ENCODE data around the gene INPP5B.

DNA sequence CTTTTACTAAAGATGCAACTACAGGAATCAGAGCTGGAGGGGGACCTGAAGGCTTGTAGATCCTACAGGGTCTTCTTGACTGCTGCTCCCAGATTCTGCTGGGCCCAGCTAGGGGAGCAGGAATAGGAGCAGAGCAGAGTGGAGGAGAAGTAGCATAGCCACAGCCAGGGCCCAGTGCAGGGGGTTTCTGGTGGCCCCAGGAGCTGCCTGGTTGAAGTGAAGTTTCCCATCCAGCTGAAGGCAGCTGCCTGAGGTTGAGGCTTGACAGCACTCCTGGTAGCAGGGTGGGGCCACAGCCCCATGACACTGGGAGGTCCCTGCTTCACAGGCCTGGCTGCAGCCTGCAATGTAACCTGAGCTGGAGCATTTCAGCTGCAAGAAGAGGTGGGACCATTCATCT is 2.0 kb upstream of the INPP5B start:
- TF ChIP-seq, protein P1, sequence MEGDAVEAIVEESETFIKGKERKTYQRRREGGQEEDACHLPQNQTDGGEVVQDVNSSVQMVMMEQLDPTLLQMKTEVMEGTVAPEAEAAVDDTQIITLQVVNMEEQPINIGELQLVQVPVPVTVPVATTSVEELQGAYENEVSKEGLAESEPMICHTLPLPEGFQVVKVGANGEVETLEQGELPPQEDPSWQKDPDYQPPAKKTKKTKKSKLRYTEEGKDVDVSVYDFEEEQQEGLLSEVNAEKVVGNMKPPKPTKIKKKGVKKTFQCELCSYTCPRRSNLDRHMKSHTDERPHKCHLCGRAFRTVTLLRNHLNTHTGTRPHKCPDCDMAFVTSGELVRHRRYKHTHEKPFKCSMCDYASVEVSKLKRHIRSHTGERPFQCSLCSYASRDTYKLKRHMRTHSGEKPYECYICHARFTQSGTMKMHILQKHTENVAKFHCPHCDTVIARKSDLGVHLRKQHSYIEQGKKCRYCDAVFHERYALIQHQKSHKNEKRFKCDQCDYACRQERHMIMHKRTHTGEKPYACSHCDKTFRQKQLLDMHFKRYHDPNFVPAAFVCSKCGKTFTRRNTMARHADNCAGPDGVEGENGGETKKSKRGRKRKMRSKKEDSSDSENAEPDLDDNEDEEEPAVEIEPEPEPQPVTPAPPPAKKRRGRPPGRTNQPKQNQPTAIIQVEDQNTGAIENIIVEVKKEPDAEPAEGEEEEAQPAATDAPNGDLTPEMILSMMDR (conservative IDR thresholded peaks at IDR 0.05 in 1 of 2, IDR thresholded peaks at IDR 0.05 in 1 of 2; ENCODE audit: extremely low read depth in 1 of 2, insufficient read depth in 1 of 2, low read depth in 1 of 2, low read length in 2 of 2) = no peak
- no peak for TF ChIP-seq EZH2 (IDR thresholded peaks at IDR 0.05; ENCODE audit: borderline replicate concordance, low read length)
